GM10847 (cell line): ENCODE data around the gene MYO9B.
A peak's percentile ranks its signal among the peaks of the same experiment; 100 is the strongest.

ENCODE experiments used
- POLR2A ChIP-seq: IDR thresholded peaks from 2 replicates; pipeline ENCODE4 v1.6.1; 2011; ENCODE audit not compliant: insufficient read length; ENCODE audit errors: extremely low read depth

MYO9B gene

DNA sequence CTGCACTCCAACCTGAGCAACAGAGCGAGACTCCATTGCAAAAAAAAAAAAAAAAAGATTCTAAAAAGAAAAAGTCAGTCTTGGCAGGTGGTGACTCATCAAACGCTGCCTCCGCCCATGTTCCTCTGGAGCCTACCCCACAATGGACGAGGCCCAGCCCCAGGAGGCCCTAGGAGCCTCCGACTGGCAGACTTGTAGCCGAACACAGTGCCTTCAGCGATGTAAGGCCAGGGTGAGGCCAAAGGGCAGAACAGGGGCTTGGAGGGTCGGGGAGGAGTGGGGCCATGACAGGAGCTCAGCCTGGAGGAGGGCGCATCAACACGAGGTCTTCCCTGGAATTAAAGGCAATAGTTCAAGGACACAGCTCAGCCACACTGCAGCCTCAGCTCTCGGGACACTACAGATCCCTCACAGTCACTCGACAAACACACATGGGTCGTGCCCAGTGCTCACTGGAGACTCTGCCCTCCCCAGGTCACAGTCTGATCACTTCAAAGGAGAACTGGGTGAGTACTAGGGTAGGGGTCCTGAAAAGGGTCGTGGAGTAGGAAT lies 144.7 kb downstream of the MYO9B start:
- TF ChIP-seq POLR2A, result no peak

DNA sequence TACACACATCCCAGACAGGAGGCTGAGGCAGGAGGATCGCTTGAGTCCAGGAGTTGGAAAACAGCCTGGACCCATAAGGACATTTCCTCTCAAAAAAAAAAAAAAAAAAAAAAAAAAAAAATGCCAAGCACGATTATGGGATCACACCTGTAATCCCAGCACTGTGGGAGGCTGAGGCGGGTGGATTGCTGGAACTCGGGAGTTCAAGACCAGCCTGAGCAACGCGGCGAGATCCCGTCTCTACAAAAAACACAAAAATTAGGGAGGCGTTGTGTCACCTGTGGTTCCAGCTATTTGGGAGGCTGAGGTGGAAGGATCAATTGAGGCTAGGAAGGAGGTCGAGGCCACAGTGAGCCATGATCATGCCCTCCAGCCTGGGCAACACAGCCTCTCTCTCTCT lies 149.5 kb downstream of the MYO9B start:
- no peak for TF ChIP-seq POLR2A

DNA sequence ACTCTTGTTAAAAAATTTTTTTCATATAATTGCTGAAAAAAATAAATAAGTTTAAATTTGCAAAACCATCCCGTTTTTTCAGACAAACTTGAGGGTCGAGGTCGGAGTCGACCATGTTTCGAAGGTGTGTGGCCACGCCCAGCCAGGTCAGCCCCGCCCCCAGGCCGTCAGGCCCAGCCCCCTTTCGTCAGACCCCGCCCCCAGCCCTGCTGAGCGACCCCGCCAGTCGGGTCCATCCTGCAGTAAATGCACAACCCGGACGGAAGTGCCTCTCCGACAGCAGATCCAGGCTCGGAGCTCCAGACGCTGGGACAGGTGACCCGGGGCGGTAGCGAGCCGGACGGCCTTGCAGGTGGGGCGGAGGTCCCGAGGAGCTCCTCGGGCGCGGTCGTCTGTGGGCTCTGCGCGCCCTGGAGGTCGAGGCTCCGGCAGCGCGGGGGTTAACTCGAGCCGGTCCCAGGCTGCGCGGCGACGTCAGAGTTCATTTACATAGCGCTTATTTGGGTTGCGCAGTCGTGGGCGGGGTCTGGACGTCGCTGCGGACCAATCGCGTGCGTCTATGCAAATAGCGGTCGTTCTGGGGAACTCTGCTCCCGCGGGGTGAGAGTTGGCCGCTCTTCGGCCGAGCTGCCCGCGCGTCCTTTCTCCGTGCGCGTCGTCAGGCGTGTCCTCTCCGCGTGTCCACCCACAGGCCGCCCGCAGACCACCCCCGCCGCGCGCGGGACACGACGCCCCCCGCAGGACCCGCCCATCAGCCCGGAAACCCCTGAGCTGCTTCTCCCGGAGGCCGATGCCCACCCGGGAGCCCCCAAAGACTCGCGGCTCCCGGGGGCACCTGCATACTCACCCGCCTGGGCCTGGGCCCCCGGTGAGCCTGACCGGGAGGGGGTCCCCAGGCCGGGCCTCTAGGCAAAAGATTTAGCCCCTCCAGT lies 150.7 kb downstream of the MYO9B start, which contains the start of gene OCEL1:
OCEL1 (plus strand) TSS at position 225 of the 932 bp plus-strand sequence; CDS start at position 247, 22 bp downstream.
- TF ChIP-seq POLR2A, result peak; percentile 91

DNA sequence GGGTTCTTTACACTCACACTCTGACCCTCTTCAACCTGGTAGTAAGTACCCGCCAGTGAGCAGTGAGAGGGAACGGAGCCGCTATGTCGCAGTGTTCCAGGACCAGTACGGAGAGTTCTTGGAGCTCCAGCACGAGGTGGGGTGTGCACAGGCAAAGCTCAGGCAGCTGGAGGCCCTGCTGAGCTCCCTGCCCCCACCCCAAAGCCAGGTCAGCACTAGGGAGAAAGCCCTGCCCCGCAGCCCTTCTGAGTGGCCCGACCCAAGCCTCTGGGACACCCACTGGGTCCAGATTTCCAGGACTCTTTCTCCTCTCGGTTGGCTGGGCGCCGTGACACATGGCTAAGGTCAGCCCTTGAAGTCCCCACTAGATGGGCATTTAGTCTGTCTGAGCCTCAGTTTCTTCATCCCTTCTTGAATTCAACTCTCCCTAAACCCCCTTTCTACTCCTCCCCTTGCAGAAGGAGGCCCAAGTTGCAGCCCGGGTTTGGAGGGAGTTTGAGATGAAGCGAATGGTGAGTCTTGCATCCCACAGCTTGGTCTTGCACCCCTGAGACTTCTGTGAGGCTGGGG lies 152.3 kb downstream of the MYO9B start:
- TF ChIP-seq POLR2A, result no peak

DNA sequence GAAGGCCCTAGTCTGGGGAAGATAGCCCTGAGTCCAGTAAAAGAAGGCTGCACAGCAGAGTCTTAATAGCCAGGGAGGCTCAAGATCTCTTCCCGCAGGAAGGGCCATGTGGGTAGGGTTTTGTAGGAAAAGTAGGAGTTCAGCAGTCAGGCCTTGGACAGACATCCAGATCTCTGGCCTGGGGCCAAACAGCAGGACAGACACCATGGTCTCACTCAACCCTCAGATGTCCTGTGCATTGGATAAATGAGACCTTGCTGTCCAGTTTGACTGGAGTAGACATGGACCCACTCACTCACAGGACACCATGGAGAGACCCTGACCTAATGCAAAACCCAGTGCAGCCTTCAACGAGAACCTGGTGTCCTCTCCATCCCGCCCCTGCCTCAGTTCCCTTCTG lies 154.3 kb downstream of the MYO9B start:
- TF ChIP-seq POLR2A, result no peak

DNA sequence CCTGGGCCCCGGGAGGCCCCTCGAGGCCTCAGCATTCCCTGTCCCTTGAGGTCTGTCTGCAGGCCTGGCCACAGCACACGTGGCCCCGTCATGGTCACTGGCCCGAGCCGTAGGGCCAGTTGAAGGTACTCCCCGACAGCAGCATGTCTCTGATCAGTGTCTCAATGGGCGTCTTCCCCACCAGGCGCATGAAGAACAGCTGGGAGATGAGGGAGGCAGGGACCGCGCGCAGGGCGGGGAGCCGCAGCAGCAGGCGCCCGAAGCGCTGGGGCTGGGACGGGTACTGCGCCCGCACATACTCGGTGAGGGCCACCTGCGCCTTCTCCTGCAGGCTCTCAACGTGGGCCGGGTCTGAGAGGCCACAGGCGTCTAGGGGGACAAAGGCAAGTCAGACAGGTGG lies 156.7 kb downstream of the MYO9B start:
- no peak for TF ChIP-seq POLR2A

DNA sequence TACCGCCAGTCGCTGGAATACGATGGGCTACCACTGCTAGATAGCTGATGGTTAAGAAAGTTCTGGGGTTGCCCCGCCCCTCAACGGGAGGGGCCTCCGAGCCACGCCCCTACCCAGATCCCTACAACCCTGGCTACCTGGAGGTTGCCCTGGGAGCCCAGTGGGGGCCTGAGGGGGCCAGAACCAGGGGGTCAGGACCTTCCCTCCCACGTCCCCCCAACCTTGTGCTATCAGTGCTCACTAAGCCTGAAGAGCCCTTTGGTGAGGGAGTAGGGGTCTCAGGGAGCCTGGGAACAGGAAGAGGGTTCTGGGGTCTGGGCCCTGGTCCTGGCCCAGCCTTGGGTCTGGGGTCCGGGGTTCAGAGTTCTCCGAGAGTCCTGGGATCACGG lies 159.3 kb downstream of the MYO9B start:
- TF ChIP-seq POLR2A, result no peak

DNA sequence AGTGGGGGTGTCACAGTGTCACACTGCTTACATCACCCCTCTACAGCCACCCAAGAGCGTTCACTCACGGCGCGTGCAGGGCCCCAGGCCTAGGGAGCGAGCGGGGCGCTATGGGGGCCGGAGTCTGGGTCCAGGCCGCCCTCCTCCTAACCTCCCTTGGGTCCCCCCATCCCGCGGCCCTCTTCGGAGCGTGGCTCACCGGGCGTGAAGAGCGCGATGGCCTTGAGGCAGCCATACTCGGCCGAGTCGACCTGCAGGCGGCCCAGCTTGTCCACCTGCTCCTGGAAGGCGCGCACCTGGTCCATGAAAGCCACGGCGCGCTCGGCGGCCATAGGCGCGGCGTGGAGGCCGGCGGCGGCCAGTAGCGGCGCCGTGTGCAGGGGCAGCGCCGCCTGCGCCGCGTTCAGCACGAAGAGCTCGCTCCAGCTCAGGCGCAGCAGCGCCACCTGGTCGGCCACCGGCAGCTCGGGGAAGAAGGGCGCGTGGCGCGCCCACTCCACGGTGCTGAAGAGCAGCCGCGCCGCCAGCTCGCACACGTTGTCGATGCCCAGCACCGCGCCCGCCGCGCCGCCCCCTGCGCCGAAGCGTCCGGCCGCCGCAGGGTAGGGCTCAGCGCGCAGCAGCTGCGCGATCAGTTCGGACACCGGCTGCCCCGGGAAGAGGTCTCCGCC lies 159.9 kb downstream of the MYO9B start:
- no peak for TF ChIP-seq POLR2A

DNA sequence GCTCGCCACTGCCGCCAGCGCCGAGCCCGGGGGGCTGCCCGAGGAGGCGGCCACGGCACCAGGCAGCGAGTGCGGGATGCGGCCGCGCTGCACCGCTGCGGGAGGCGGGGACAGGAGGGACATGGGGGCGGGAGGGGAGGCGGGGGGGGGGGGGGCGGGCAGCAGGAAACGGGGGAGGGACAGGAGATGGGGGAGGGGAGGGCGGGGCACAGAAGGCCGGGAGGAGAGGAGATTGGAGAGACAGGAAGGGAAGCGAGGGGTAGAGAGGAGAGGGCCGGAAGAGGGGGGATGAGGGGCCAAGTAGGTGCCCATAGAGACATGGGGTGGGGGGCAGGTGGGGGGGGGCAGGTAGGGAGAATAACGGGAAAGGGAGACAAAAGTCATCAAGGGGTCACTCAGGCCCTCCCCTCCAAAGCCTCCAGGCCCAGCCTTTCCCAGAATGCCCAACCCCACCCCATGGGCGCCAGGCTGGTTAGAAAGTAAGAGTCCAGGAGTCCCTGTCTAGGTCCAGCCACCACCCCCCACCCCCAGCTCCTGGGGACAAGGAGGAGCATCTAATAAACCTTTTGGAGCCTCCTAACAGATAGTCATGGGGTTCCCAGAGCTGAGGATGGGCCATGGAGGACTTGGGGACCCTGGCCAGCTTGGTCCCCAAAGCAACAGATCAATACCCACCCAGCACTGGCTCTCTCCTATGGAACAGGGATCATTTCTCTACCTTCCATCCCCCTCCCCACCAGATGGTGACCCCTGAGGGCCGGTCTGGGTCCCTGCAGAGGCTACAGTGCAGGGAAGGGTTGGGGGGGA lies 160.6 kb downstream of the MYO9B start:
- TF ChIP-seq POLR2A, result no peak

DNA sequence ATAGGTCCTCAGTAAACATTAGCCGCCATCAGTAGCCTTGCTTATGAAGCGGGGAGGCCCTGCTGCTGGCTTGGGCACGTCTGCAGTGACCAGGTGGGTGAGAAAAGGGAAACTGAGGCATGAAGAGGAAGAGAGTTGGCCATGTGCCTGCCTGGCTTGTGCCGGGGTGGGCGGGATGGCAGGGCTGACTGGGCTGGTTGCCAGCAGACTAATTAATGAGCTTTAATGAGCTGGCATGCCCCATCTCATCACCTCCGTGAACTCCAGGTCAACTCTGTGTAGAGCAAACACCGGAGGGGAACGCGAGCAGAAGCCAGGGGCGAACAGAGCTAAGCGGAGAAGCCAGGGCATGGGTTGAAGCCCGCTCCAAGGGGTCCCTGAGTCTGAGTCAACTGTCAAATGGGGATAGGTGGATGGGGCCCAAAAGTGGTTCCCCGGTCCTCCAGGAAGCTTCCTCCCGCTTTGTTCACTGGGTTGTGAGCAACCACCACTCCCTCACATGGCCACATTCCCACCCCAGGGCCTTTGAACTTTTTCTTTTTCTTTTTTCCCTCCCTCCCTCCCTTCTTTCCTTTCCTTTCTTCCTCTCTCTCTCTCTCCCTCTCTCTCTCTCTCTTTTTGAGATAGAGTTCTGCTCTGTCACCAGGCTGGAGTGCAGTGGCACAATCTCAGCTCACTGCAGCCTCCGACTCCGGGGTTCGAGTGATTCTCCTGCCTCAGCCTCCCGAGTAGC lies 161.4 kb downstream of the MYO9B start:
- TF ChIP-seq POLR2A, result no peak

DNA sequence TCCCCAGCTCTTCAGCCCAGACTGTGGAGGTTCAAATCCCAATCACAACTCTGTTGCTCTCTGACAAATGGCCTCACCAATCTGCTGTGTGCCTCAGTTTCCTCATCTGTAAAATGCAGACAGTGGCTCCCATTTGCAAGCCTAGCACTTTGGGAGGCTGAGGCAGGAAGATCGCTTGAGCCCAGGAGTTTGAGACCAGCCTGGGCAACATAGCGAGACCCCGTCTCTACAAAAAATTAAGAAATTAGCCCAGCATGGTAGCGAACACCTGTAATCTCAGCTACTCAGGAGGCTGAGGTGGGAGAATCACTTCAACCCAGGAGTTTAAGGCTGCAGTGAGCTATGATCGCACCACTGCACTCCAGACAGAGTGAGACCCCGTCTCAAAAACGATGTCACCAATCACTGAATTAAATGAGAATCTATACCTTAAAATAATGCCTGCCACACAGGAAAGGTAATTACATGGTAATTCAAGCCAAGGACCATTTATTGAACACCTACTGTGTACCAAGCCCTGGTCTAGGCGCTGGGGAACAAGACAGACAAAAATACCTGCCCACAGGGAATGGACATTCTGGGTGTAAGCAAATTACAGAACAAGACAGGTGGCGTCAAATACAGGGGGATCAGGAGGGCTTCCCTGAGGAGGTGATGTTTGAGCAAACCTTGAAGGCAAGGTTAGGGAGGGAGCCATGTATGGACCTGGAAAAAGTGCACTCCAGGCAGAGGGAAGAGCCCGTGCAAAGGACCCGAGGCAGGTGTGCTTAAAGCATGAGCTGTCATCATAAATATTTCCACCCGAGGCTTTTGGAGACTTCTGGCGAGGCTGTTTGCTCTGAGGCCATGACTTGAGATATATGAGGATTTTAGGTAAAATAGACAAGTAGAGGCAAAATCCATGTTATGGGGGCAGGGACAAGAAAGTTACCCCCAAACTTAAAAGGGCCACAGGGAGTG lies 162.4 kb downstream of the MYO9B start:
- no peak for TF ChIP-seq POLR2A

DNA sequence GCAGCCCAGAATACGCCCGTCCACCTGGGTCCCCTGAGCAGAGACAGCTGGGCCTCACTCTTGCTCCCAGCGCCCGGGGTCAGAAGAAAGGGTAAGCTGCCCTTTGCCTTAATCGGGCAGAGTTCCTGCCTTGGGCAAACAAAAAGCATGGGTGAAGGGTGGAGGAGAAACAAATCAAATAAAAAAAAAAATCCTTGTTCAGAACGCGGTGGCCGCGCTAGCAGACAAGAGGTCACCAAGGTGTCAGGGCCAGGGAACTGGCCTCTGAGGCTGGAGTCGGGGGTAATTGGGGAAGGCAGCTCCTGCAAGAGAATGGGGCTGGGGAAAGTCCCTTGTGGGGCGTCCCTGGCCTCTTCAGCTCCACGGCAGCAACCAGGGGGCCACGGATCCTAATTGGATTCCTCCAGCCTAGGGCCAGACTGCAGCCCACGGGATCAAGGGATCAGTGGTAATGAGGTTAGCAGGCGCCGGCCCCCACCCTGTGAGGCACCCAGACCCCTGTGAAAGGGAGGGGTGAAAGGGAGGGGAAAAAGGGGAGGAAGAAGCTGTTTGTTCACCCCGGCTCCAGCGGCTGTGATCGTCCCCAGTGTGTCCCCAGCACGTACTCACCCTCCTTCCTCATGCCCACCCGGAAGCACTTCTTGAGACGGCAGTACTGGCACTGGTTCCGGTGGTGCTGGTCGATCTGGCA lies 164.6 kb downstream of the MYO9B start:
- no peak for TF ChIP-seq POLR2A
